GM19452 (cell line): Measurements from ENCODE around the gene OSTF1.

Experiments used
- ATAC-seq: cut with Tn5 transposase; IDR thresholded peaks from one replicate; pipeline ENCODE4 v1.9.1; 2021; ENCODE audit not compliant: unreplicated experiment

Gene OSTF1

GRCh38 chr9:75161116-75161857, 73.0 kb downstream of the OSTF1 start:
- ATAC-seq = no peak

DNA sequence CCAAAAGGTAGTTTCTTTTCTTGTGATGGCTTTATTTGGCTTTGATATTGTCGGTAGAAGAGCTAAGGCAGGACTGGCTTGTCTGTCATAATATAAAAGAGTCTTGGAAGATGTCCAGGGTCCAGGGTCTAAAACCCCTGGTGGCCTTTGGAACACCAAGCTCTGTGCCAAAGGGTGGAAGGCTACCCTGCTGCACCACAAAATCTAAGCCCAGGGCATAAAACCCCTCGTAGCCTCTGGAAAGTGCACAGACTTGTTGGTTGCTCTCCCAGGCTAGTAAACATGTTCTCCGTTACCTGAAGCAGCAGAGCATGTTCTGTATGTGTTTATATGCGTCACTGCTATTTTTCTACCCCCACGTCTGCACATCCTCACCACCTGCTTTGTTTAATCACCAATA, 75.5 kb downstream of the OSTF1 start:
- ATAC-seq = no peak

GRCh38 chr9:75164573-75164972, 76.3 kb downstream of the OSTF1 start:
- no peak for ATAC-seq

GRCh38 chr9:75167281-75167680, 79.0 kb downstream of the OSTF1 start:
- no peak for ATAC-seq

DNA sequence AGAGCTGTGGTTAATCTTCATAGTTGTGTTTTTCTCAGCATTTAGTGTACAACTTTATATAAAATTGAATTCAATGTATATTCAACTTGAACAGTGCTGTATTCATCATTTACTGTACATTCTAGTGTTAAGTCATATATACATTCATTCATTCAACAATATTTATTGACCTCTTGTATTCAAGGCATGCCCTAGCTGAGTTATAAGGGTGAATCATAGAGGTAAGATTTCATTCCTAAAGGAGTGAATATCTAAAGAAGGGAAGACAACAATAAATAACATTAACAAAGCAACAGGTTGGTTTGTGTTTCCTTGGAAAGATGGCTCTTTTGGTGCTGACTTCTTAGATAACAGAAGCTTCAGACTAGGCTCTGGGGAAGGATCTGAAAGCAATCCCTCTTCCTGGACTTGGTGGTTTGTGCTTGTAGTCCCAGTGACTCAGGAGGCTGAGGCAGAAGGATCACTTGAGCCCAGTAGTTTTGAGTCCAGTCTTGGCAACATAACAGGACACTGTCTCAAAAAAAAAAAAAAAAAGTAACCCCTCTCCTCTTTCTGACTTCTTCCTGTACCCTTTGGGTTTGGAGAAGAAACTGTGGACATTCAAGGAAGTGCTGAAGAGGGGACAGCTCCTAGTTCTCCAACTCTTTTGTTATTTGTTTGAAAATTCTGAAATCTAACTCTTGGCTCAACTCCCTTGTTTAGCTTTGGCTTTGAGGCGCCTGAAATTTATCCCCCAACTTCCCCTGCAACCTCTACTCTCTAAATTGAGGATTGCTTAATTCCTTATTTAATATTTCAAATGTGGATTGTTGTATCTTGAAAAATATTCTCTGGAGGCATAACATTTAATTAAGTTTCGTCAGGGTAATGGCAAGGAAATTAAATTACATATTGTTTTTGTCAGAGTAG, 80.2 kb downstream of the OSTF1 start:
- ATAC-seq = no peak

- no peak for ATAC-seq
These were observed 81.3 kb downstream of the OSTF1 start for GRCh38 chr9:75169623-75170022.

DNA sequence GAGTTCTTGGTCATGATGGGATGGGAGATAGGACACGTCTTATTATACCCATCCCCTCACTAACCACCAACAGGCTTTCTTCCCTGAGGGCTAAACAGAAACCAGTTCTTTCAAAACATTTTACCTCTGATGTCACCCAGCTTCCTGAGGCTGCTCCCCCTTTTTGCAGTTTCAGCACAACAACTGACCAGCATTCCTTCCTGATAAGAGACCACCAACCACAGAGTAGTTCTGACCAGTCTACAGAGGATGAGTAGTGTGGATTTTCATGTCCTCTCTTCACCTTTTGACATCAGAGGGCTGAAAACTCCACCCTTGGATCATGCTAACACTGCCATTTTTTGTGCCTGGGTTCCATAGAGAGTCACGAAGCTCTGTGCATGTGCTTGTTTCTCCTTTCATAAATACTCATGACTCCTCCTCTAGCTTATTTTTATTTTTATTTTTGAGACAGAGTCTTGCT, 82.6 kb downstream of the OSTF1 start:
- ATAC-seq = no peak

DNA sequence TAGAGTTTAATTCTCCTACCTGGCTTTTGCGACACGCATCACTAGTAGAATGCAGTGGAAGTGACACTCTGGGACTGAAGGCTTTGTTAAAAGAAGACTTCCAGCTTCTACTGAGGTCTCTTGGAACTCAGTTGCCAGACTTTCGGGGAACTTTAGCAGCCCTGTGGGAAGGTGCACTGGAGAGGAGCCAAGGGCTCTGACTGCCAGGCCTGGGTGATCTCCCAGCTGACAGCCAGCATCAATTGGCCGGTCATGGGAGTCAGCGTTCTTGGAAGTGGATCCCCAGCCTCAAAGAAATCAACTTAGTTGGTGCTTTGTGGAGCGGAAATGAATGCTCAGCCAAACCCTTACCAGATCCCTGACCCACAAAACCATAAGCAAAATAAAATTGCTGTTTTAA, 87.1 kb downstream of the OSTF1 start:
- no peak for ATAC-seq

- ATAC-seq = no peak
These were observed 87.7 kb downstream of the OSTF1 start for GRCh38 chr9:75176037-75176436.

GRCh38 chr9:75181750-75182149, 93.4 kb downstream of the OSTF1 start:
- ATAC-seq = no peak

DNA sequence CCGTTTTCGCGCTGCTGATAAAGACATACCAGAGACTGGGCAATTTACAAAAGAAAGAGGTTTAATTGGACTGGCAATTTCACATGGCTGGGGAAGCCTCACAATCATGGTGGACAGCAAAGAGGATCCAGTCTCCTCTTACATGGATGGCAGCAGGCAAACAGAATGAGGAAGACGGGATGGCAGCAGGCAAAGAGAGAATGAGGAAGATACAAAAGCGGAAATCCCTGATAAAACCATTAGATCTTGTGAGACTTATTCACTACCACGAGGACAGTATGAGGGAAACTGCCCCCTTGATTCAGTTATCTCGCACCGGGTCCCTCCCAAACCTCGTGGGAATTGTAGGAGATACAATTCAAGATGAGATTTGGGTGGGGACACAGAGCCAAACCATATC, 95.0 kb downstream of the OSTF1 start:
- no peak for ATAC-seq

DNA sequence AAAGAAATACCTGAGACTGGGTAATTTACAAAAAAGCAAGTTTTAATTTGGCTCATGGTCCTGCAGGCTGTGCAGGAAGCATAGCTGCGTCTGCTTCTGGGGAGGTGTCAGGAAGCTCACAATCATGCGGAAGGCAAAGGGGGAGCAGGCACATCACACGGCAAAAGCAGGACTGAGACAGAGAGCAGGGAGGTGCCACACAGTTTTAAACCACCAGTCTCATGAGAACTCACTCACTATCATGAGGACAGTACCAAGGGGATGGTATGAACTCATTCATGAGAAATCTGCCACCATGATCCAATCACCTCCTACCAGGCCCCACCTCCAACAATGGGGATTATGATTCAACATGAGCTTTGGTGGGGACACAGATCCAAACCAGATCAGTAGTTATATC, 96.2 kb downstream of the OSTF1 start:
- ATAC-seq = no peak

GRCh38 chr9:75185585-75186170, 97.4 kb downstream of the OSTF1 start:
- ATAC-seq = peak; percentile 73

GRCh38 chr9:75186767-75187380, 98.6 kb downstream of the OSTF1 start:
- no peak for ATAC-seq

- no peak for ATAC-seq
These were observed 100.4 kb downstream of the OSTF1 start for GRCh38 chr9:75188756-75189155.

DNA sequence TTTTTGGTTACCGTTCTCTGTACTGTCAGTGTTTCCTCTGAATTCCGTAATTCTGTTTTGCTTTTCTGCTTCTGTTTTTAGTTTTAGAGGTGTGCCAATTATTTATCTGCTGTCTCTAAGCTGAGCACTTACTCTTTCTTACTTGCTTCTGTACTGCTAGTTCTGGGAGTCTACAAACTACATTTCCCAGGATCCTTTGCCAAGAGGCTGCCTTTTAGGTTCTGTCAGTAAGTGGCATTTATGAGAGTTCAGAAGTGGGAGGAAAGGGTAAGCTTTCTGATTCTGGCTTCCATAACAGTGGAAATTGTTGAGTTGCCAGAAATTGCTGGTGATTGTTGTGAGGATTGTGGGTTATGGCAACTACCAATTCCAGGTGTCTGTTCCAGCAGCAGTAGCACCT, 102.4 kb downstream of the OSTF1 start:
- ATAC-seq = no peak
